ENCODE results near the gene SYPL2.

GRCh38 chr1:109509176-109510134, 43.1 kb downstream of the SYPL2 start, which contains the start of gene AMIGO1:
- peak in 1 of 5 experiments; percentile 20 for TF ChIP-seq CTCF (IDR thresholded peaks at IDR 0.05)
- no peak for TF ChIP-seq POLR2A (IDR thresholded peaks at IDR 0.05)

All from tibial nerve (tissue), 3 donors.